Testis (tissue), 3 donors: ENCODE data around the gene PIH1D1. TPM values are rescaled to one million over a fixed set of nuclear protein-coding genes. Genes with fewer than 3 reads are reported as not detected.

Experiments
- DNase-seq: peaks from one replicate; pipeline ENCODE4 v3.0.0-alpha.2; 2019
- H3K27ac ChIP-seq, 2 donors: fragments of 200-600 bp; sonication (generic); one replicate each; pipeline ENCODE4 v1.5.1; 2019
- H3K27me3 ChIP-seq: fragments of 200-600 bp; sonication (generic); one replicate; pipeline ENCODE4 v1.5.1; 2019
- H3K36me3 ChIP-seq: fragments of 200-600 bp; sonication (generic); one replicate; pipeline ENCODE4 v1.5.1; 2017; ENCODE audit warnings: low read depth; ENCODE audit errors: missing control alignments
- H3K4me1 ChIP-seq: fragments of 200-600 bp; sonication (generic); one replicate; pipeline ENCODE4 v1.5.1; 2019
- H3K4me3 ChIP-seq, 2 donors: fragments of 200-600 bp; sonication (generic); one replicate each; pipeline ENCODE4 v1.5.1; 2017 to 2019
- H3K9me3 ChIP-seq: fragments of 200-600 bp; sonication (generic); one replicate; pipeline ENCODE4 v1.5.1; 2017
- POLR2A ChIP-seq: fragments of 450-650 bp; IDR thresholded peaks from one replicate; pipeline ENCODE4 v1.6.1; 2017; ENCODE audit warnings: antibody characterized with exemption, mild to moderate bottlenecking, moderate library complexity
- WGBS, 2 donors: methylation state at CpG; one replicate each; pipeline ENCODE4 v1.1.5; 2018; 5-methylcytosine and 5-hydroxymethylcytosine counted together
- intact Hi-C: fragments of 100-400 bp; cut with DNase I; formaldehyde crosslinking; loops from one replicate; pipeline ENCODE4 v1.15.1; 2023; ENCODE audit warnings: low total_unique reads
- polyA plus RNA-seq: library from polyadenylated mRNA; stranded (reverse); fragments of 350-450 nt; fragmentation: Illumina TruSeq; extraction: RNeasy Lipid Tissue Mini Kit (QIAGEN cat#74804); gene quantifications from one replicate; pipeline ENCODE4 v1.2.3, GENCODE V29; 2014; ENCODE audit warnings: low read depth, low replicate concordance; ENCODE audit not compliant: insufficient read depth
- total RNA-seq, 2 donors: library from RNA; depleted of rRNA; stranded (reverse); fragments of >200 nt; gene quantifications; one replicate each; pipeline ENCODE4 v1.2.3, GENCODE V29; 2016
- TF ChIP-seq, protein P1 (sequence below), 3 experiments: fragments of 450-650 bp in 2 of 3; fragments of 200-600 bp in 1 of 3; sonication (generic) in 1 of 3; IDR thresholded peaks; one replicate each; pipeline ENCODE4 v1.5.1; 2016 to 2019; ENCODE audit warnings: antibody characterized with exemption in 3 of 3, mild to moderate bottlenecking in 2 of 3, moderate library complexity in 1 of 3

Gene PIH1D1
- total and polyA plus RNA-seq, 3 donors from 2014 or later = 45.9 to 55.3 (median 49.6) TPM

DNA sequence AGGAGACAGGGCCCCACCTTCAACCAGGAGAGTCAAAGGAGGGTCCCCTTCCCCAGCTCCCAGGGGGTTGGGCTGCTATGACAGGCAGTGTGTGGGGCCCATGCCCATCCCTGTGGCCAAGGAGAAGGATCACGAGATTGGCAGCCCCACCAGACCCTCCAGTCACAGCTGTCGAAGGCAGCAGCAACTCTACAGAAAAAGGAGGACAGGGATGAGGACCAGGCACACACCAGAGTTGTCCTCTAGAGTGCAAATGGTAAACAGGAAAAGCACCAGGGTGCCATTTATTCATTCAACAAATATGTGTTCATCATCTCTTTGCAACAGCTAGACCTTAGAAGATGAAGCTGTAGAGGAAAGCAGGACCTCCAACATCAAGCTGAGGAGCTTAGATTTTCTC, 32.4 kb downstream of the PIH1D1 start:
- intact Hi-C loops = no loop called here
- Histone ChIP-seq H3K4me1 (peaks cover 22% of the 10 kb centered on the region), H3K27ac (no peak overlapping the region), H3K9me3 (no peaks in the 10 kb centered on the region), H3K4me3 (no peak overlapping the region), H3K36me3 (no peaks in the 10 kb centered on the region), H3K27me3 (no peaks in the 10 kb centered on the region)
- 88 to 89% methylated on average over 2 of the region's 2 CpGs for WGBS, 2 donors
- no peak for TF ChIP-seq POLR2A
- TF ChIP-seq, protein P1, sequence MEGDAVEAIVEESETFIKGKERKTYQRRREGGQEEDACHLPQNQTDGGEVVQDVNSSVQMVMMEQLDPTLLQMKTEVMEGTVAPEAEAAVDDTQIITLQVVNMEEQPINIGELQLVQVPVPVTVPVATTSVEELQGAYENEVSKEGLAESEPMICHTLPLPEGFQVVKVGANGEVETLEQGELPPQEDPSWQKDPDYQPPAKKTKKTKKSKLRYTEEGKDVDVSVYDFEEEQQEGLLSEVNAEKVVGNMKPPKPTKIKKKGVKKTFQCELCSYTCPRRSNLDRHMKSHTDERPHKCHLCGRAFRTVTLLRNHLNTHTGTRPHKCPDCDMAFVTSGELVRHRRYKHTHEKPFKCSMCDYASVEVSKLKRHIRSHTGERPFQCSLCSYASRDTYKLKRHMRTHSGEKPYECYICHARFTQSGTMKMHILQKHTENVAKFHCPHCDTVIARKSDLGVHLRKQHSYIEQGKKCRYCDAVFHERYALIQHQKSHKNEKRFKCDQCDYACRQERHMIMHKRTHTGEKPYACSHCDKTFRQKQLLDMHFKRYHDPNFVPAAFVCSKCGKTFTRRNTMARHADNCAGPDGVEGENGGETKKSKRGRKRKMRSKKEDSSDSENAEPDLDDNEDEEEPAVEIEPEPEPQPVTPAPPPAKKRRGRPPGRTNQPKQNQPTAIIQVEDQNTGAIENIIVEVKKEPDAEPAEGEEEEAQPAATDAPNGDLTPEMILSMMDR (IDR thresholded peaks at IDR 0.05) = no peak
- DNase-seq = no peak

DNA sequence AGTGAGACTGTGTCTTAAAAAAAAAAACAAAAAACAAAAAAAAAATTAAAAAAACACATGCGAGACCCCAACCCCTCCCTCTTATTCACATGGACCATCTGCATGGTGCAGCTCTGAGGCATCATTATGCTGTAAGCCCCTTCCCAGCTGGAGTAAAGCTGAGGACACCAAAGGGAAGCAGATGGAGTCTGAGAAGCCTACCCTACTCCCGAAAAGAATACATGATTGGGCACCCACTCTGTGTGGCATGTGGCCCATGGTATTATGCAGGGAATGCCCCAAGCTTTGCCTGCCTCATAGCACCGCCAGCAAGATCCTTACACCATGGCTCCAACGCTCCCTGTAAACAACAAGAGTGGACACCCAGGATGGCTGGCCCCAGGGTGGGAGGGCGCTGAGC, 33.1 kb downstream of the PIH1D1 start:
- 92% methylated on average over 5 of the region's 5 CpGs for WGBS, 2 donors
- no peaks in the 10 kb centered on the region for H3K36me3 ChIP-seq
- H3K27ac ChIP-seq = no peak overlapping the region
- intact Hi-C loops = no loop called here
- no peak for TF ChIP-seq POLR2A
- TF ChIP-seq, protein P1 (IDR thresholded peaks at IDR 0.05) = no peak
- DNase-seq = no peak
- no peaks in the 10 kb centered on the region for H3K9me3 ChIP-seq
- no peaks in the 10 kb centered on the region for H3K27me3 ChIP-seq
- H3K4me1 ChIP-seq = peaks cover 18% of the 10 kb centered on the region
- no peak overlapping the region for H3K4me3 ChIP-seq

DNA sequence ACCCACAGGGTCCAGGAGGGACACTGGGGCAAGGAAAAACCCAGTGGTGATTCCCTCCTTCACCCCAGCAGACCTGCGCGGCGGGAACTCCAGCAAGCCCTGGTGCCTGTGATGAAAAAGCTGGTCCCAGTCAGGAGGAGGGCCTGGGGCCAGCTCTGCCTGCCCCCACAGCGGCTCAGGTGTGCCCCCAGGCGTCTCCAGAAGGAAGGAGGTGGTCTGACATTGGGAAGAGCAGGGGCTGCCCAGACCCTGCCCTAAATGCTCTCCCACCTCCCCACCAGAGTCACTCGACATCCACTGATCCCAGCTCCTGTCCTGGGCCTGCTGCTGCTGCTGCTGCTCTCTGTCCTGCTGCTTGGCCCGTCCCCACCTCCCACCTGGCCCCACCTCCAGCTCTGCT, 34.5 kb downstream of the PIH1D1 start:
- Histone ChIP-seq H3K36me3 (no peaks in the 10 kb centered on the region), H3K27ac (no peak overlapping the region), H3K4me3 (no peak overlapping the region), H3K27me3 (no peaks in the 10 kb centered on the region), H3K4me1 (peaks cover 4% of the 10 kb centered on the region), H3K9me3 (no peaks in the 10 kb centered on the region)
- TF ChIP-seq, protein P1 (IDR thresholded peaks at IDR 0.05) = no peak
- no peak for TF ChIP-seq POLR2A
- intact Hi-C loops = no loop called here
- WGBS, 2 donors = 66% methylated on average over 7 of the region's 7 CpGs; no CpG with 5 or more reads in 1 of the 2 donors
- DNase-seq = no peak

DNA sequence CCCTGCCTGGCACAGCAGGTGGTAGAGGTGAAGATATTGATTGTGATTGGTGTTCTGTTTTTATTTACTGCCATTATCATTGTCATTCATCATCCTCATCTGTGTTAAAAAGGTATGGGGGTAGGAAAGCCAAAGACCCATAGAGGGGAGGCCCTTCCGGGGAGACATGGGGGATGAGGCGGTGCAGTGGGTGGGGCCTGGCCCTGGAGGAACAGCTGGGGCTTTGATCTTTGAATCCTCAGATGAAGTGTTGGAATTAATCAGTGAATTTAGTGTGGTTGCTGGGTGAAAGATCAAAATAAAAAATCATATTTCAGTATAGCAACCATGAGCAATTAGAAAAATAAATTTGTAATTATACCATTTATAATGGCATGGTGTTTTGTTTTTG, 35.8 kb downstream of the PIH1D1 start:
- WGBS, 2 donors = 82 to 83% methylated on average over 2 of the region's 2 CpGs
- TF ChIP-seq POLR2A = no peak
- TF ChIP-seq, protein P1 (IDR thresholded peaks at IDR 0.05) = no peak
- intact Hi-C loops = no loop called here
- H3K36me3 ChIP-seq = no peaks in the 10 kb centered on the region
- no peak overlapping the region for H3K27ac ChIP-seq
- H3K9me3 ChIP-seq = no peaks in the 10 kb centered on the region
- no peak overlapping the region for H3K4me3 ChIP-seq
- no peak for DNase-seq
- H3K27me3 ChIP-seq = no peaks in the 10 kb centered on the region
- H3K4me1 ChIP-seq = no peaks in the 10 kb centered on the region

DNA sequence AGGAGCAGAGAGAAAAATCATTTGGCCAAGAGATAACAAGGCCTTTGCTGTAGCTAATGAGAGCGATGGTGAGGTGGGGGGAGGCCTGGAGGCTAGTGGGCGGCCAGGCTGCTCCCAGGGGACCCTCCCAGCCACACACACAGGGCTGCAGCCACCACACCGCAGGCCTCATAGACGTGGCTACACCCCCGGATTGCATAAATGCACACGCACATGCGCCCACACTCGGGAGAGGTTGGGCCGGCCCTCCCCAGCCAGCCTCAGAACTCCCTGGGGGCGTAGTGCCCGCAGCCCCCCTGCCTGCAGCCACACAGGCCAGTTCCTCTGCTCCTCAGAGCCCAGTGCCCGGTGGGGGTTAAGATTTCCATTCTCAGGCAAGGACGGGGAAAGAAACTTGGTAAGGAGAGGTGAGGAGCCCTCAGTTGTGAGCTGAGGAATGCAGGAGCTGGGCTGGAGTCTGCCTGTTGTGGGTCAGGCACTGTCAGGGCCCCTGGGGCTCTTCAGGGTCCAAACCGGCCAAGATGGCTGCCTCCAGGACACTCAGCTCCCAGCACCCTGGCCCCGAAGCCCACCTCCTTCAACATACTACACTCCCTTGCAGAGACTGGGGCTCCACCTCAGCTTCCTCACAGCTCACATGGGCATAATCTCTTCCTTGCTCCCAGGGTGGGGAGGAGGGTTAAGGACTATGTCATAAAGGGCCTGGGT, 36.4 kb downstream of the PIH1D1 start:
- Histone ChIP-seq H3K27me3 (no peaks in the 10 kb centered on the region), H3K4me1 (no peaks in the 10 kb centered on the region), H3K36me3 (no peaks in the 10 kb centered on the region), H3K9me3 (no peaks in the 10 kb centered on the region), H3K4me3 (no peak overlapping the region), H3K27ac (no peak overlapping the region)
- TF ChIP-seq, protein P1 (IDR thresholded peaks at IDR 0.05) = no peak
- no peak for TF ChIP-seq POLR2A
- DNase-seq = no peak
- WGBS, 2 donors = 57 to 82% methylated on average over 14 to 15 of the region's 15 CpGs
- intact Hi-C loops = no loop called here
